ENCODE data around the gene MVB12B.

DNA sequence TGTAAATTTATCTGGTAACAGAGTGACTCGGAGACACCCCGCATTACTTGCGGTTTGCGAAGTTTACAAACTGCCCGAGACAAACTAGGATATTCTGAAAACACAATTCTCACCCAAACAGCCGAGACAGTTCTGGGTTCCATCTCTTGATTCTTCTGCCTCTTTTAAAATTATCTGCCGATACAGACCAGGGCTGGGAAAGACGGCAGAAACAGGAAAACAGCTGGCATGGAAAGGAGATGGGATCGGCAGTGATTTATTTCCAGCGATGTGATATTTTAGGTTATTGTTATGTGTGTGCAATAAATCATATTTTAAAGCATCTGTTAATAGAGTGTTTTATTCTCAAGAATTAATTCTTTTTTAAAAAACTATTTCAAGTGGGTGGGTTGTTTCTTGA lies 193.8 kb downstream of the MVB12B start:
- TF ChIP-seq, protein P1, sequence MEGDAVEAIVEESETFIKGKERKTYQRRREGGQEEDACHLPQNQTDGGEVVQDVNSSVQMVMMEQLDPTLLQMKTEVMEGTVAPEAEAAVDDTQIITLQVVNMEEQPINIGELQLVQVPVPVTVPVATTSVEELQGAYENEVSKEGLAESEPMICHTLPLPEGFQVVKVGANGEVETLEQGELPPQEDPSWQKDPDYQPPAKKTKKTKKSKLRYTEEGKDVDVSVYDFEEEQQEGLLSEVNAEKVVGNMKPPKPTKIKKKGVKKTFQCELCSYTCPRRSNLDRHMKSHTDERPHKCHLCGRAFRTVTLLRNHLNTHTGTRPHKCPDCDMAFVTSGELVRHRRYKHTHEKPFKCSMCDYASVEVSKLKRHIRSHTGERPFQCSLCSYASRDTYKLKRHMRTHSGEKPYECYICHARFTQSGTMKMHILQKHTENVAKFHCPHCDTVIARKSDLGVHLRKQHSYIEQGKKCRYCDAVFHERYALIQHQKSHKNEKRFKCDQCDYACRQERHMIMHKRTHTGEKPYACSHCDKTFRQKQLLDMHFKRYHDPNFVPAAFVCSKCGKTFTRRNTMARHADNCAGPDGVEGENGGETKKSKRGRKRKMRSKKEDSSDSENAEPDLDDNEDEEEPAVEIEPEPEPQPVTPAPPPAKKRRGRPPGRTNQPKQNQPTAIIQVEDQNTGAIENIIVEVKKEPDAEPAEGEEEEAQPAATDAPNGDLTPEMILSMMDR (IDR thresholded peaks at IDR 0.05; ENCODE audit: low read depth, low read length), result no peak
- no peak for TF ChIP-seq EZH2phosphoT487 (IDR thresholded peaks at IDR 0.05; ENCODE audit: low read depth)

Measured in OCI-LY3 (cell line).